Colon (tissue), 2 donors: ENCODE results near the gene APOO.

ENCODE experiments used
- FAIRE-seq: peaks from 2 replicates; lab custom pipeline; 2012; peaks lifted over from hg19 to GRCh38; lab: Jason Lieb, UNC
- donor health status: control.
- donor health status: control.

The APOO gene

GRCh38 chrX:23784470-23785331 is 123.0 kb downstream of the APOO start:
- no peak for FAIRE-seq

- no peak for FAIRE-seq
Observed at GRCh38 chrX:23783589-23784469, 123.9 kb downstream of the APOO start.
